HG03066 (cell line): ENCODE measurements around the gene AURKAIP1.
"Not testable (repeated sequence)": the region's sequence is repeated elsewhere in the genome, so short reads cannot be mapped to it uniquely, and the experiment has no call there.

Source experiments
- ATAC-seq: cut with Tn5 transposase; IDR thresholded peaks from one replicate; pipeline ENCODE4 v1.9.1; 2021; ENCODE audit warnings: low read depth; ENCODE audit not compliant: unreplicated experiment

AURKAIP1 gene

GRCh38 chr1:1374929-1375662, at the start of gene AURKAIP1:
TSS of gene AURKAIP1 (minus strand) at chr1:1375207. CDS start at chr1:1374756, 451 bp downstream.
- ATAC-seq = peak; percentile 87

- no peak for ATAC-seq
Observed at GRCh38 chr1:1424707-1425106, 49.7 kb upstream of the AURKAIP1 start.

- ATAC-seq = no peak
Observed at GRCh38 chr1:1423245-1423597, 48.2 kb upstream of the AURKAIP1 start.

GRCh38 chr1:1422465-1423244, 47.6 kb upstream of the AURKAIP1 start:
- ATAC-seq = no peak

- no peak for ATAC-seq
Observed at GRCh38 chr1:1421907-1422464, 47.0 kb upstream of the AURKAIP1 start.

- no peak for ATAC-seq
Observed at GRCh38 chr1:1421147-1421906, 46.3 kb upstream of the AURKAIP1 start, which contains the start of gene ANKRD65. TSS of gene ANKRD65 (minus strand) at chr1:1421276. CDS start at chr1:1421005, 271 bp downstream.

- no peak for ATAC-seq
Observed at GRCh38 chr1:1420654-1421141, 45.7 kb upstream of the AURKAIP1 start.

DNA sequence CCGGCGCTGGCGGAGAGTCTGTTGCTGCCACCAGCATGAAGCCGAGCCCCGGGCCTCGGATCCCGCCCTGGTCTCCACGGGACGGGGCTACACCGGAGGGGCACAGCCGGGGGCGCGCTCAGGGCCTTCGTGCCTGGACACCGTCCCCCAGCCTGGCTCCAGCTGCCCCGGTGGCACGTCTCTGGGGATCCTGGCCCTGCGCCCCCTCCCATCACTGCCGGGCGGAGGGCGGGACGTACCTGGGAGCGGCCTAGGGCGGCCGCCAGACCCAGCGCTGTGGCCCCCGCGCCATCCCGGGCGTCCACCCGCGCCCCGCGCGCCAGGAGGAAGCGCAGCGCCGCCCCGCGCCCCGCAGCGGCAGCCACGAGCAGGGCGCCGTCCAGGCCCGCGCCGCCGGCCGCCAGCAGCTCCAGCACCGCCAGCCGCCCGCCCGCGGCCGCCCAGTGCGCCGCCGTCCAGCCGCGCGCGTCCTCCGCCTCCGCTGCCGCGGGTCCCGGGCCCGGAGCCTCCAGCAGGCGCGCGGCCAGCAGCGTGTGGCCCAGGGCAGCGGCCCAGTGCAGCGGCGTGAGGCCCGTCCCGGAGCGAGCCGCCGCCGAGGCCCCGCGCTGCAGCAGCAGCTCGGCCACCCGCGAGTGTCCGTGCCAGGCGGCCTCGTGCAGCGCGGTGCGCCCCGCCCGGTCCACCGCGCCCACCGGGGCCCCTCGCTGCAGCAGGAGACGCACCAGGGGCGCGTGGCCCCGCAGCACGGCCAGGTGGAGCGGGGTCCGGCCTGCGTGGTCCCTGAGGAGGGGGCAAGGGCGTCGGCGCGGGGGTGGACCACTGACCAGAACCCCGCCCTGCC, 45.0 kb upstream of the AURKAIP1 start:
- no peak for ATAC-seq

DNA sequence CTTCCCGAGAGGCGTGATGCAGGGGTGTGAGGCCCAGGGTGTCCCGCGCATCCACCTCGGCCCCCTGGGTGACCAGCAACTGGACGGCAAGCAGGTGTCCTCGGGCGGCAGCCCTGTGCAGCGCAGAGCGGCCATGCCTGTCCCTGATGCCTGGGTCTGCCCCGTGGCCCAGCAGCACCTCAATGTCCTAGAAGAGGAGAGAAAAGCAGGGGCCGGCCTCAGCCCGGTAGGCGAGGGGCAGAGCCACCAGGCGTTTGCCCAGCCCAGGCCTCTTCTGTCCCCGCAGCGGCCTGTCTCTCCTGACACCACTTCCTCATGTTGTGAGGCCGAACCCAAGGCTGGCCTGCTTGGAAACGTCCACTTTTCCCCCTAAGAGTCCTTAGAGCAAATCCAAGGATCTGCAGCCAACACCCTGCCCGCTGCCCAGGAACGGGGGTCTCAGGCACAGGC, 44.4 kb upstream of the AURKAIP1 start:
- no peak for ATAC-seq

DNA sequence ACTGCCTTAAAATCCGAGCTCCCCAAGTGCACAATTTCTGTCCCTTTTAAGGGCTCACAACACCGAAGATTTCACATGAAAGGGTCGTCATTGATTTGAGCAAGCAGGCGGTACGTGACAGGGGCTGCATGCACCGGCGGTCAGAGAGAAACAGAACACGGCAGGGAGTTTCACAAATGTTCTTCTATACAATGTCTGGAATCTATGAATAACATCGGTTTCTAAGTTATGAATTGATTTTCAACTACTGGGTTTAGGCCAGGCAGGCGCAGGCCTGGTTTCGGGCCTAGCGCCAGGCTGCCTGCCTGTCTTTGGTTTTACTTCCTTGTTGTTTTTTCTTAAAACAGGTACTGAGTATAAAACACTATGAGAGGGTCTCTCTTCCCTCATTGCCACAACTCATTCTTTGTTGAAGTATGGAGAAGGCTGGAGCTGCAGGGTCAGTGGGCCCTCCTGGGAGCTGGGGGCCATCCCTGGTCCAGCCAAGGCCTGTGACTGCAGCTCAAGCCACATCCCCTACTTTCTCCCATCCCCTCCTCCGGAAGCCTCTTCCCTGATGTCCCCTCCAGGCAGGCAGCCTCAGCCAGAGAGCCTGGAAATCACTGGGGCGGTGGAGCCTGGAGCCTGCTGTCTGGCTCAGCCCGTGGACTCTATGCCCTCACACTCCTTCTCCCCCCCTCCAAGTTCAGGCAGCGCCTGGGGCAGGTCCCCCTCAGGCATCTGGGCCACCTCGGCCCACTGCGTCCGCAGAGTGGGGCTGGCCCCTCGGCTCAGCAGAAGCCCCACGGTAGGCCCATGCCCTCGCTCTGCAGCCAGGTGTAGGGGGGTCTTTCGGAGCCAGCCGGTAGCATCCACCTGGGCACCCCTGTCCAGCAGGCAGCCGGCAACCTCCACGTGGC, 43.7 kb upstream of the AURKAIP1 start:
- no peak for ATAC-seq

DNA sequence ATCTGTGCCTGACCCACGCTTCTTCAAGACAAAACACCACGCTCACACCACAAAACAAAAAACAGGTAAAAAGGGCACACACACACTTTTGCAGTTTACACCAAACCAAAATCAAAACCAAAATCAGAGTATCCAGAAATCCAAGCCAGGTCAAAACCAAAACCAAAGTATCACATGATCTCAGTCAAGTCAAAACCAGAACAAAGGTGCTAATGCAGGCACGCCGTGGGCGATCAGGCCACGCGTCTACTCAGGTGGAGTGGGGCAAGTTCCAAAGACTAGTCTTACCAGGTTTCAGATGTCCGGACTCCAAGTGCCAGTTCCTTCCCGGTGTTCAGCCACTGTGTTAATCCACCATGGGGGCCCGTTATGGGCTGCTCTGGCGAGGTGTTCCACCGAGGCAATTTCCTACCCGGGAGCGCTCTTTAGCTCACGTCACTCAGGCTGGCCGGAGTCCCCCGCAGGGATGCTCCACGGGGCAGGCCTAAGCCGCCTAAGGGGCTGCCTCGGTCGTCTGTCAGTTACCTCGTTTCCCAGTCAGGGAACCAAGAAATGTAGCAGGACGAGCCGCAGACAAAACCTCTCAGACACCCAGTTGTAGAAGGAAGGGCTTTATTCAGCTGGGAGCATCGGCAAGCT, 42.9 kb upstream of the AURKAIP1 start:
- ATAC-seq = not testable (repeated sequence)

DNA sequence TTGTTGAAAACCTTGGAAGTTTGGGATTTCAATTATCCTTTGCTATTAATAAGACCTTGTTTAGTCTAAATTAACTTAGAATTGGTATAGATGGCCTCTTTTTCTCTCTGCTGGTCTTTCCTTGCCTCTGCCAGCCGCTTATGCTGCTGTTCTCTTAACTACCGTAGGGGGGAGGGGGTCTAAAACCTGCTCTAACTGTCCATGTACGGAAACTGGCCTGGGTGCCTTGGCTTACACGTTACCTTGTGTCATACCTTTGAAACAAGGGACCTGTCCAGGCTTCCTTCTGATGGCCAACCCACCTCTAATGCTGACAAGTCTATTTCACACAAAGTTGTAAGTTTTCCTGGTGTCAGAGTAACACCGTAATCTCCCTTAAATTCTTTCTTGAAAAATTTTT, 42.4 kb upstream of the AURKAIP1 start:
- not testable (repeated sequence) for ATAC-seq

DNA sequence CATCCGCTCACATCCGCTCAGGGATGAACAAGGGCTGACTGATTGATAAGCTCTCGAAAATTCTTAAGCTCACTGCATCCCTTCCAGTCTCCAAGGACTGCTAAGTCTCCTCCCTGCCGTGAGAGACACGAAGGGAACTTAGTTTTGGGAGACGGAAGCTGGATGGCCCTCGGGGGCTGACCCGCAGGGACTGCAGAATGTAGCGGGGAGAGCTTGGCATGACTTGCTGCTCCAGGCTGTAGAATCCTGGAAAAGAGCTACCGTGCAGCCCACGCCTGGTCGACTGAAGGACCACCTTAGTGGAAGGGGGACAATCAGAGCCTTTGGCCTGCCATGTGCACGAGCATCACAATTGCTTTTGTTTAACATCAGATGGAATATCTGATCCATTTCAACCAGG, 40.7 kb upstream of the AURKAIP1 start:
- no peak for ATAC-seq

DNA sequence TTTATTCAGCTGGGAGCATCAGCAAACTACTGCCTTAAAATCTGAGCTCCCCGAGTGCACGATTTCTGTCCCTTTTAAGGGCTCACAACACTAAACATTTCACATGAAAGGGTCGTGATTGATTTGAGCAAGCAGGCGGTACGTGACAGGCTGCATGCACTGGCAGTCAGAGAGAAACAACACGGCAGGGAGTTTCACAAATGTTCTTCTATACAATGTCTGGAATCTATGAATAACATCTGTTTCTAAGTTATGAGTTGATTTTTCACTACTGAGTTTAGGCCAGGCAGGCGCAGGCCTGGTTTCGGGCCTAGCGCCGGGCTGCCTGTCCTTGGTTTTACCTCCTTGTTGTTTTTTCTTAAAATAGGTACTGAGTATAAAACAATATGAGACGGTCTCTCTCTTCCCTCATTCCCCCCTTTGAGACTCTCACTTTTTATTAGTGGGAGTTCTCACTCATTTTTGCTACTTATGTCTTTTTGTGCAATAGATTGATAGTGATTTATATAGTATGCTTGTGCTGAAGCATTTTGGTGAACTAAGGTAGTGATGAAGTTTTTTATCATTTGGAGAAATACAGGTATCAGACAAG, 37.4 kb upstream of the AURKAIP1 start:
- not testable (repeated sequence) for ATAC-seq

DNA sequence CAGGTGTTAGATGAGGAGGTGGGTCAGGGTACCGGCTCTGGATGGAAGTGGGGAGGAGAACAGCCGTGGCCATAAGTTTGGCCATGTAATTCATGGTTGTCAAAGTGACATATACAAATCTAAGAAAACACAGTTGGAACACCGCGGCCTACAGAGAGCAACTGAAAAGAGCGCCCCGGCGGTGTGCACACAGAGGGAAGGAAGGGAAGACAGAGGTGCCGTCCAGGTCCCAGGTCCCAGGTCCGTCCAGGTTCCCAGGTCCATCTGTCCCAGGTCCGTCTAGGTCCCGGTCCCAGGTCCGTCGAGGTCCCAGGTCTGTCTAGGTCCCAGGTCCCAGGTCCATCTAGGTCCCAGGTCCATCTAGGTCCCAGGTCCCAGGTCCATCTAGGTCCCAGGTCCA, 36.6 kb upstream of the AURKAIP1 start:
- no peak for ATAC-seq

GRCh38 chr1:1410238-1410637, 35.2 kb upstream of the AURKAIP1 start:
- ATAC-seq = not testable (repeated sequence)

DNA sequence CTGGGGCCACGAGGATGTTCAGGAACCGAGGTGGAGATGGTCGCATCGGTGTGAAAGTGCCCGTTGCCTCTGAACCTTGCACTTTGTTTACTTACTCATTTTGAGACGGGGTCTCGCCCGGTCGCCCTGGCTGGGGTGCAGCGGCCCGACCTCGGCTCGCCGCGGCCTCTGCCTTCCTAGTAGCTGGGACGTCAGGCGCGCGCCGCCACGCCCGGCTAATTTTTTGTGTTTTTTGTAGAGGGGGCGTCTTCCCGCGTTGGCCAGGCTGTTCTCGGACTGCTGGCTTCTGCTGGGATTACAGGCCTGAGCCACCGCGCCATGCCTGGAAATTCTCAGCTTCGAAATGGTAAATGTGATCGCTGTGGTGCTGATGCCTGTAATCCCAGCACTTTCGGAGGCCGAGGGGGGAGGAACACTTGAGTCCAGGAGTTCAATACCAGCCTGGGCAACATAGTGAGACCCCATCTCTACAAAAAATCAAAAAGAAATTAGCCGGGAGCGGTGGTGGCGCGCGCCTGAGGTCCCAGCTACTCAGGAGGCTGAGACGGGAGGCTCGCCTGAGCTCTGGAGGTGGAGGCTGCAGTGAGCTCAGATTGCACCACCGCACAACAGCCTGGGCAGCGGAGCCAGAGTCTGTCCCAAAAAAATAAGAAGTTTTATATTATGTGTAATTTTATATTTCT, 32.8 kb upstream of the AURKAIP1 start:
- peak; percentile 29 for ATAC-seq
